PC-3 (cell line): ENCODE results near the gene RPRD1A. TPM values are rescaled to one million over a fixed set of nuclear protein-coding genes. Genes with fewer than 3 reads are reported as not detected.
A peak's percentile ranks its signal among the peaks of the same experiment; 100 is the strongest.
"Not testable (repeated sequence)": the region's sequence is repeated elsewhere in the genome, so short reads cannot be mapped to it uniquely, and the experiment has no call there.

Source experiments
- ATAC-seq: fragments of 200-7000 bp; cut with Tn5 transposase; 2 replicates; pipeline ENCODE4 v1.9.1; 2020; ENCODE audit warnings: mild to moderate bottlenecking, moderate library complexity
- Bru-seq: library from RNA; stranded (reverse); fragments of 400-500 nt; gene quantifications from one replicate; lab custom pipeline; 2021; lab: Mats Ljungman, UMichigan
- BruChase-seq, 2 experiments: library from RNA; stranded (reverse); fragments of 400-500 nt; gene quantifications; one replicate each; lab custom pipeline; 2021; lab: Mats Ljungman, UMichigan
- BruUV-seq: library from RNA; stranded (reverse); fragments of 400-500 nt; replicated peaks from 2 replicates; lab custom pipeline; 2021; lab: Mats Ljungman, UMichigan
- CTCF ChIA-PET: fragments of 300-600 bp; sonication (Branson Sonifier 250); formaldehyde crosslinking; loops from one replicate; lab custom pipeline; 2022; ENCODE audit warnings: antibody characterized with exemption; lab: Charles Lee
- POLR2A ChIA-PET: fragments of 300-600 bp; sonication (Branson Sonifier 250); formaldehyde crosslinking; loops from one replicate; lab custom pipeline; 2022; ENCODE audit warnings: antibody characterized with exemption; ENCODE audit not compliant: unreplicated experiment; lab: Charles Lee
- DNase-seq: peaks from one replicate; pipeline ENCODE4 v3.0.0-alpha.2; 2015
- H2AFZ ChIP-seq: fragments of 300-600 bp; sonication (generic); 2 replicates; pipeline ENCODE4 v1.6.0; 2016; ENCODE audit warnings: antibody characterized with exemption, low read length
- H3F3A ChIP-seq: fragments of 300-600 bp; sonication (generic); one replicate; pipeline ENCODE4 v1.6.0; 2017; ENCODE audit warnings: antibody characterized with exemption, low read length, control low read depth, mild to moderate bottlenecking; ENCODE audit not compliant: unreplicated experiment
- H3K27ac ChIP-seq: fragments of 300-600 bp; sonication (generic); 2 replicates; pipeline ENCODE4 v1.5.1; 2016; ENCODE audit warnings: mild to moderate bottlenecking, low read length
- H3K27me3 ChIP-seq: fragments of 300-600 bp; sonication (generic); 2 replicates; pipeline ENCODE4 v1.6.1; 2016; ENCODE audit warnings: low read length, mixed read lengths
- H3K36me3 ChIP-seq: fragments of 300-600 bp; sonication (generic); 2 replicates; pipeline ENCODE4 v1.6.1; 2016; ENCODE audit warnings: low read depth, mixed run types, low read length, mixed read lengths
- H3K4me1 ChIP-seq: fragments of 300-600 bp; sonication (generic); 2 replicates; pipeline ENCODE4 v1.5.1; 2016; ENCODE audit warnings: low read length; ENCODE audit not compliant: insufficient read depth
- H3K4me2 ChIP-seq: fragments of 300-600 bp; sonication (generic); 2 replicates; pipeline ENCODE4 v1.6.0; 2016; ENCODE audit warnings: low read length
- H3K4me3 ChIP-seq: fragments of 300-600 bp; sonication (generic); 2 replicates; pipeline ENCODE4 v1.5.1; 2016; ENCODE audit warnings: mild to moderate bottlenecking, low read length, mixed read lengths
- H3K79me2 ChIP-seq: fragments of 300-600 bp; sonication (generic); 2 replicates; pipeline ENCODE4 v1.6.1; 2017; ENCODE audit warnings: low read length, mixed read lengths
- H3K9ac ChIP-seq: fragments of 300-600 bp; sonication (generic); 2 replicates; pipeline ENCODE4 v1.6.0; 2016; ENCODE audit warnings: mild to moderate bottlenecking, low read length
- H3K9me2 ChIP-seq: fragments of 300-600 bp; sonication (generic); replicated peaks from 2 replicates; pipeline ENCODE4 v1.6.1; 2016; ENCODE audit warnings: mixed run types, low read length, mixed read lengths
- H3K9me3 ChIP-seq: fragments of 300-600 bp; sonication (generic); 2 replicates; pipeline ENCODE4 v1.6.1; 2016; ENCODE audit warnings: low read length, mixed read lengths
- H4K20me1 ChIP-seq: fragments of 300-600 bp; sonication (generic); 2 replicates; pipeline ENCODE4 v1.6.1; 2016; ENCODE audit warnings: low read length, mixed read lengths
- EZH2 ChIP-seq: fragments of 300-600 bp; sonication (generic); IDR thresholded peaks from one replicate; pipeline ENCODE4 v1.6.1; 2017; ENCODE audit warnings: antibody characterized with exemption, mild to moderate bottlenecking, low read length; ENCODE audit not compliant: unreplicated experiment
- EZH2phosphoT487 ChIP-seq: fragments of 300-600 bp; sonication (generic); IDR thresholded peaks from 2 replicates; pipeline ENCODE4 v1.6.1; 2018; ENCODE audit warnings: mild to moderate bottlenecking, antibody characterized with exemption, low read length, borderline replicate concordance
- intact Hi-C: fragments of 100-400 bp; cut with micrococcal nuclease; formaldehyde crosslinking; loops from 2 replicates; pipeline ENCODE4 v1.9.0; 2023
- long read RNA-seq: library from polyadenylated mRNA; unstranded; transcript quantifications from one replicate; pipeline ENCODE4 v2.0.0, GENCODE V29; 2021; ENCODE audit not compliant: unreplicated experiment
- total RNA-seq: library from RNA; depleted of rRNA; stranded (reverse); fragments of >200 nt; gene quantifications from 2 replicates; pipeline ENCODE4 v1.2.3, GENCODE V29; 2014; rRNA removed
- TF ChIP-seq, protein P1 (sequence below): fragments of 300-600 bp; sonication (generic); conservative IDR thresholded peaks from 2 replicates; pipeline ENCODE4 v1.5.1; 2017; ENCODE audit warnings: antibody characterized with exemption, low read depth, mild to moderate bottlenecking, low read length

RPRD1A gene, protein sequence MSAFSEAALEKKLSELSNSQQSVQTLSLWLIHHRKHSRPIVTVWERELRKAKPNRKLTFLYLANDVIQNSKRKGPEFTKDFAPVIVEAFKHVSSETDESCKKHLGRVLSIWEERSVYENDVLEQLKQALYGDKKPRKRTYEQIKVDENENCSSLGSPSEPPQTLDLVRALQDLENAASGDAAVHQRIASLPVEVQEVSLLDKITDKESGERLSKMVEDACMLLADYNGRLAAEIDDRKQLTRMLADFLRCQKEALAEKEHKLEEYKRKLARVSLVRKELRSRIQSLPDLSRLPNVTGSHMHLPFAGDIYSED
- 42.2 and 46.0 TPM in 2 replicates for total RNA-seq
- Bru-seq, nascent RNA = percentile 80 among the genes with signal in this experiment
- BruChase-seq, experiment 1, labeled RNA remaining after a 6-hour chase = percentile 78 among the genes with signal in this experiment
- BruChase-seq, experiment 2, labeled RNA remaining after a 2-hour chase = percentile 75 among the genes with signal in this experiment
- long read RNA-seq, full-length matches to known transcripts = 50 of 85 reads
- long read RNA-seq, partial matches to known transcripts = 15 of 85 reads
- long read RNA-seq, other reads (novel, unspliced or antisense) = 20 of 85 reads

DNA sequence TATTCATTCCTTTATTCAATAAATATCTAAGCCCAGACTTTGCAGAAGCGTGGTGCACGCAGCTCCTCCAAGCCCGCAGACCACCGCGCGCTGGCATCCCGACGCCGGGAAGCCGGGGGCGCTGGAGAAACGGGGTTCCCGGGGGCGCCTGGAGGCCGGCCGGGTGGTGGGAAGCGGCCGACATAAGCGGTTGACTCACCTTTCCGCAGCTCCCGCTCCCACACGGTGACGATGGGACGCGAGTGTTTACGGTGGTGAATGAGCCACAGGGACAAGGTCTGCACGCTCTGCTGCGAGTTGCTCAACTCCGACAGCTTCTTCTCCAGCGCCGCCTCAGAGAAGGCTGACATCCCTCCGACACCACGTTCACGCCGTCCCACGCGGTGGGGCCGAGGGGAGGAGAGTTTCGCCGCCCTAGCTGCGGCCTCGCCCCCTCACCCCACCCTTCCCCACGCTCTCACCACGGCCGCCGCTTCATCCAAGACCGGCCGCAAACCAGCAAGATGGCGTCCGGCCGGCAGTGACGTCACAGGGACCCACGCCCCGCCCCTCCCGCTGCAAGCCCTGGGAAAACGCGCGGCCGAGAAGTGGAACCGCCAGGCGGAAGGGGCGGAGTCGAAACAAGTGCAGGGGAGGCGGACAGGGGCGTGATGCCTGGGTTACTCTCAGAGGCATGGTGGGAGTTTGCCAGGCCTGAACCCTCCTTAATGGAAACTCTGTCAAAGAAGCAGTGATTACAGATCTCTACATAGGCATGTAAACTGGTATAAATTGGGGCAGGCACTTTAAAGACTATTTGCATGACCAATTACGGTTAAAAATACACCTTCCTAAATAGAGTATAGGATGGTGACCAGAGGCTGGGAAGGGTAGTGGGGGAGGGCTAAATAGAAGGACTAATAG, at the start of gene RPRD1A:
Gene RPRD1A (minus strand): TSS at position 505 of the 903 bp plus-strand sequence. CDS start 155 bp downstream, at position 350.
- CTCF ChIA-PET = no interaction called here

DNA sequence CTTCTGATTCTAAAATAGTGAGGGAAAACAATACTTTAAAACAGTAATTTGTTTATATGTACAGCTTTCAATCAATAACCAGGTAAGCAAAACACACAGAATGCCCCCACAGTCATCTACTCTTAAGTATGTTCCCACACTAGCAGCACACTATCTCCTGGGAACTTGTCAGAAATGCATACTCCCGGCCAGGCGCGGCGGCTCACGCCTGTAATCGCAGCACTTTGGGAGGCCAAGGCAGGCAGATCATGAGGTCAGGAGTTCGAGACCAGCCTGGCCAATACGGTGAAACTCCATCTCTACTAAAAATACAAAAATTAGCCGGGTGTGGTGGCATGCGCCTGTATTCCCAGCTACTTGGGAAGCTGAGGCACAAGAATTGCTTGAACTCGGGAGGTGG, 49.4 kb upstream of the RPRD1A start:
- BruUV-seq, H3K4me3 ChIP-seq, H3K9me3 ChIP-seq, H2AFZ ChIP-seq, H3K79me2 ChIP-seq, H3K4me1 ChIP-seq, H3F3A ChIP-seq, POLR2A ChIA-PET, ATAC-seq, H3K27me3 ChIP-seq, H3K4me2 ChIP-seq, CTCF ChIA-PET, H4K20me1 ChIP-seq, H3K36me3 ChIP-seq, H3K27ac ChIP-seq, DNase-seq, intact Hi-C loops, H3K9me2 ChIP-seq, H3K9ac ChIP-seq: not testable (repeated sequence)

More for the DNA sequence above, at the start of gene RPRD1A:
- Histone ChIP-seq H3K4me2 (peak within 1 kb of the TSS; percentile 89), H3K4me3 (peak within 1 kb of the TSS; percentile 90), H3K4me1 (no peaks in the 10 kb centered on the region; the same call in 1 of the 2 replicates), H3K27me3 (no peaks in the 10 kb centered on the region), H4K20me1 (peaks cover 18% of the 10 kb centered on the region), H3K9me3 (no peaks in the 10 kb centered on the region), H2AFZ (peak within 1 kb of the TSS; percentile 78), H3K79me2 (peaks cover 50% of the 10 kb centered on the region), H3K27ac (peak within 1 kb of the TSS; percentile 81), H3K9ac (peak within 1 kb of the TSS; percentile 97), H3F3A (no peaks in the 10 kb centered on the region), H3K36me3 (no peaks in the 10 kb centered on the region), H3K9me2 (no peaks in the 10 kb centered on the region)
- ATAC-seq = peak; percentile 88
- POLR2A ChIA-PET = no interaction called here
- TF ChIP-seq, protein P1, sequence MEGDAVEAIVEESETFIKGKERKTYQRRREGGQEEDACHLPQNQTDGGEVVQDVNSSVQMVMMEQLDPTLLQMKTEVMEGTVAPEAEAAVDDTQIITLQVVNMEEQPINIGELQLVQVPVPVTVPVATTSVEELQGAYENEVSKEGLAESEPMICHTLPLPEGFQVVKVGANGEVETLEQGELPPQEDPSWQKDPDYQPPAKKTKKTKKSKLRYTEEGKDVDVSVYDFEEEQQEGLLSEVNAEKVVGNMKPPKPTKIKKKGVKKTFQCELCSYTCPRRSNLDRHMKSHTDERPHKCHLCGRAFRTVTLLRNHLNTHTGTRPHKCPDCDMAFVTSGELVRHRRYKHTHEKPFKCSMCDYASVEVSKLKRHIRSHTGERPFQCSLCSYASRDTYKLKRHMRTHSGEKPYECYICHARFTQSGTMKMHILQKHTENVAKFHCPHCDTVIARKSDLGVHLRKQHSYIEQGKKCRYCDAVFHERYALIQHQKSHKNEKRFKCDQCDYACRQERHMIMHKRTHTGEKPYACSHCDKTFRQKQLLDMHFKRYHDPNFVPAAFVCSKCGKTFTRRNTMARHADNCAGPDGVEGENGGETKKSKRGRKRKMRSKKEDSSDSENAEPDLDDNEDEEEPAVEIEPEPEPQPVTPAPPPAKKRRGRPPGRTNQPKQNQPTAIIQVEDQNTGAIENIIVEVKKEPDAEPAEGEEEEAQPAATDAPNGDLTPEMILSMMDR = no peak
- TF ChIP-seq EZH2phosphoT487 (no peak), EZH2 (no peak)
- BruUV-seq = TSS peak; percentile 54
- DNase-seq = peak; percentile 75
- intact Hi-C loops = loop anchor here (2.0 kb wide), 1 partner anchor 51 kb away; no protein-coding TSS in a partner anchor

DNA sequence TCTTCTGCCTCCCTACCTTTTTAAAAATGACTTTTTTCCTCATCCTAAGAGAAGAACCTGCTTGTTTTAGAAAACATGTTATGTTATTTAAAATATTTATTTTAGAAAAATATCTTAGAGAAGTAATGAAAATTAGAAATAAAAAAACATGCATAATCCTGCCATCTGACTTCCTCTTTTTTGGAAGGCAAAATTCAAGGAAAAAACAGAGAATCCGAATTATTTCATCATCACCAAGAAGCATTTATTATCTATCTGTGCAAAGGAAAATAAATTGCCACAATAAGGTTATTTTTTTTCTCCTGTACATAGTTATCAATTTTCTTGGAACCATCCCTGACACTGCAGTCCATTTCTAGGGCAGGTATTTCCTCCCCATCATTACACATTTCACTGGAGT, 47.4 kb upstream of the RPRD1A start:
- no peaks in the 10 kb centered on the region for H4K20me1 ChIP-seq

More for the DNA sequence above, 47.4 kb upstream of the RPRD1A start:
- TF ChIP-seq EZH2 (no peak), EZH2phosphoT487 (no peak)
- TF ChIP-seq, protein P1 = no peak
- intact Hi-C loops = no loop called here
- H3K4me1 ChIP-seq = peaks cover under 1% of the 10 kb centered on the region; the same call in 1 of the 2 replicates
- ChIA-PET POLR2A (no interaction called here), CTCF (no interaction called here)
- no peak for DNase-seq
- no peak overlapping the region for H3K4me3 ChIP-seq
- H3K9me2 ChIP-seq = no peaks in the 10 kb centered on the region
- no peak overlapping the region for H3K9ac ChIP-seq
- no peak overlapping the region for H3K27ac ChIP-seq
- no peak for ATAC-seq
- H2AFZ ChIP-seq = no peak overlapping the region
- BruUV-seq = no TSS peak
- H3F3A ChIP-seq = no peaks in the 10 kb centered on the region
- no peaks in the 10 kb centered on the region for H3K36me3 ChIP-seq
- H3K27me3 ChIP-seq = no peaks in the 10 kb centered on the region
- H3K79me2 ChIP-seq = no peaks in the 10 kb centered on the region
- no peaks in the 10 kb centered on the region for H3K9me3 ChIP-seq
- no peak overlapping the region for H3K4me2 ChIP-seq
